ENCODE results near the gene NXF1.

DNA sequence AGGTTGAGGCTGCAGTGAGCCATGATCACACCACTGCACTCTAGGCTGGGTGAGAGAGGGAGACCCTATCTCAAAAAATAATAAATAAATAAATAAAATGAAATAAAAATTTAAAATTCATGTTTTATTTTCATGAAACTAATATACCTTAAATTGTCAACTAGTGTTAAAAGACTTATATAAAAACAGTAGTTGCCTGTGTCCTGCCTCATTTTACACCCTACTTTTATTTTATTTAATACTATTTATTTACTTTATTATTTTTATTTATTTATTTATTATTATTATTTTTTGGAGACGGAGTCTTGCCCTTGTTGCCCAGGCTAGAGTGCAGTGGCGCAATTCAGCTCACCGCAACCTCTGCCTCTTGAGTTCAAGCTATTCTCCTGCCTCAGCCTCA lies 38.9 kb upstream of the NXF1 start:
- no peak for TF ChIP-seq EGR1 (IDR thresholded peaks at IDR 0.05; ENCODE audit: borderline replicate concordance, low read depth, low read length)
- TF ChIP-seq, protein P1, sequence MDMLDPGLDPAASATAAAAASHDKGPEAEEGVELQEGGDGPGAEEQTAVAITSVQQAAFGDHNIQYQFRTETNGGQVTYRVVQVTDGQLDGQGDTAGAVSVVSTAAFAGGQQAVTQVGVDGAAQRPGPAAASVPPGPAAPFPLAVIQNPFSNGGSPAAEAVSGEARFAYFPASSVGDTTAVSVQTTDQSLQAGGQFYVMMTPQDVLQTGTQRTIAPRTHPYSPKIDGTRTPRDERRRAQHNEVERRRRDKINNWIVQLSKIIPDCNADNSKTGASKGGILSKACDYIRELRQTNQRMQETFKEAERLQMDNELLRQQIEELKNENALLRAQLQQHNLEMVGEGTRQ (IDR thresholded peaks at IDR 0.05; ENCODE audit: low read length), result no peak
- no peak for TF ChIP-seq POLR2A (IDR thresholded peaks at IDR 0.05; ENCODE audit: control extremely low read depth in 1 of 2, low read depth in 2 of 2, low read length in 2 of 2)
- no peak for TF ChIP-seq GABPA (IDR thresholded peaks at IDR 0.05; ENCODE audit: borderline replicate concordance, insufficient read depth, low read length)
- no peak for TF ChIP-seq MAFK (IDR thresholded peaks at IDR 0.05; ENCODE audit: low read depth, low read length)
- TF ChIP-seq, protein P2, sequence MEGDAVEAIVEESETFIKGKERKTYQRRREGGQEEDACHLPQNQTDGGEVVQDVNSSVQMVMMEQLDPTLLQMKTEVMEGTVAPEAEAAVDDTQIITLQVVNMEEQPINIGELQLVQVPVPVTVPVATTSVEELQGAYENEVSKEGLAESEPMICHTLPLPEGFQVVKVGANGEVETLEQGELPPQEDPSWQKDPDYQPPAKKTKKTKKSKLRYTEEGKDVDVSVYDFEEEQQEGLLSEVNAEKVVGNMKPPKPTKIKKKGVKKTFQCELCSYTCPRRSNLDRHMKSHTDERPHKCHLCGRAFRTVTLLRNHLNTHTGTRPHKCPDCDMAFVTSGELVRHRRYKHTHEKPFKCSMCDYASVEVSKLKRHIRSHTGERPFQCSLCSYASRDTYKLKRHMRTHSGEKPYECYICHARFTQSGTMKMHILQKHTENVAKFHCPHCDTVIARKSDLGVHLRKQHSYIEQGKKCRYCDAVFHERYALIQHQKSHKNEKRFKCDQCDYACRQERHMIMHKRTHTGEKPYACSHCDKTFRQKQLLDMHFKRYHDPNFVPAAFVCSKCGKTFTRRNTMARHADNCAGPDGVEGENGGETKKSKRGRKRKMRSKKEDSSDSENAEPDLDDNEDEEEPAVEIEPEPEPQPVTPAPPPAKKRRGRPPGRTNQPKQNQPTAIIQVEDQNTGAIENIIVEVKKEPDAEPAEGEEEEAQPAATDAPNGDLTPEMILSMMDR (IDR thresholded peaks at IDR 0.05; ENCODE audit: control extremely low read depth in 1 of 3, insufficient read depth in 1 of 3, low read depth in 1 of 3, low read length in 3 of 3), result no peak
- TF ChIP-seq TAF1 (IDR thresholded peaks at IDR 0.05; ENCODE audit: low read depth, low read length), result no peak
- no peak for TF ChIP-seq RNF2 (IDR thresholded peaks at IDR 0.05; ENCODE audit: borderline replicate concordance, low read depth, low read length, missing control alignments, poor library complexity, severe bottlenecking)
- no peak for TF ChIP-seq RFX5 (IDR thresholded peaks at IDR 0.05; ENCODE audit: borderline replicate concordance, low read depth, low read length)
- no peak for TF ChIP-seq ZNF274 (IDR thresholded peaks at IDR 0.05; ENCODE audit: borderline replicate concordance, extremely low read depth, low read length)

Measured in H1 (cell line).